ENCODE measurements around the gene ELK4.

The ELK4 gene

GRCh38 chr1:205581321-205581980 is 50.4 kb downstream of the ELK4 start:
- DNase-seq (ENCODE audit: low spot score), result no peak

GRCh38 chr1:205580923-205581180 is 51.0 kb downstream of the ELK4 start:
- no peak for DNase-seq (ENCODE audit: low spot score)

GRCh38 chr1:205580140-205580922 is 51.5 kb downstream of the ELK4 start:
- no peak for DNase-seq (ENCODE audit: low spot score)

DNA sequence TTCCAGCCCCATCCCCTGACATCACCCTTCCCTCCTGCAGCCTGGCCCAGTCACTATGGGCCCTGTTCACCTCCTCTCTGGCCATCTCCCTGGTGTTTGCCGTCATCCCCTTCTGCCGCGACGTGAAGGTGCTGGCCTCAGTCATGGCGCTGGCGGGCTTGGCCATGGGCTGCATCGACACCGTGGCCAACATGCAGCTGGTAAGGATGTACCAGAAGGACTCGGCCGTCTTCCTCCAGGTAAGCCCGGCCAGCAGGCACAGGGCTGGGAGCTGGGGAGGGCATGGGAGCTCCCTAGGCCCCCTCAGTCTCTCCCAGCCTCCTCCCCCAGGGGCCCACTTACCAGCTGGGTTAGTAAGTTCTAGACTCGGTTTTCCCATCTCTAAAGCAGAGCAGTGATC is 52.1 kb downstream of the ELK4 start:
- DNase-seq (ENCODE audit: low spot score), result no peak

GRCh38 chr1:205578780-205579571 is 52.8 kb downstream of the ELK4 start:
- DNase-seq (ENCODE audit: low spot score), result no peak

DNA sequence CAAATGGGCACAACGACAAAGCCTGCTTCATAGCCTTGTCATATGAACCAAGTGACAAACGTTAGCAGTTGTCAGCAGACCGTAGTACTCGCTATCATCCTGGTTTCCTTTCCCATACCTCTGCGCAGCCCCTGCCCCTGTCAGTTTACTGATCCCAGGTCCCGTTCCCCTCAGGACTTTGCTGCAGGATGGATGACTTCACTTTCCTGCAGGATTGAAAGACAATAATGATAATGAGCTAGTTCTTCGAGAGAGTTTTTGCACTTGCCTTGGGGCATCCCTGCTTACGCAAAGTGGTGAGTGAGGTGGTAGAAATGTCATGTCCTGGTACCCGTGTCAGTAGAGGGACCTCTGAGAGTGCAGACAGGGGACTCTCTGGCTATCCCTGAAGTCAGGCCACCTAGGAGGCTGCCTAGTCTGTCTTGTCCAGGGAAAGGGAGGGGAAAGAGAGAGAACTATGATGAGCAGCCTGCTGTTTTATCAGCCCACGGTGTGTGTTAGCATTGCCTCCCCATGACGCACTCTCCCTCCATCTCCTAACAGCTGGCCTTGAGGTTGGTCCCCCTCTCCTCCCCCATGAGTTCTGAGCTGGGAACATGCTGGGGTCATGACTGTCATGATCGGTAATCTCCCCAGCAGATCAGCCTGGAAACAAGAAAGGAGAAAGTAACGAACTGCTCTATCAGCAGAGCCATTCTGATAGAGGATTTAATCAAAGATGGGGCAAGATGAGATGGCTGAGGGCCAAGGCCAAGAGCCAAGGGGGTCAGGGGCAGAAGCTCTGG is 53.7 kb downstream of the ELK4 start:
- no peak for DNase-seq (ENCODE audit: low spot score)

DNA sequence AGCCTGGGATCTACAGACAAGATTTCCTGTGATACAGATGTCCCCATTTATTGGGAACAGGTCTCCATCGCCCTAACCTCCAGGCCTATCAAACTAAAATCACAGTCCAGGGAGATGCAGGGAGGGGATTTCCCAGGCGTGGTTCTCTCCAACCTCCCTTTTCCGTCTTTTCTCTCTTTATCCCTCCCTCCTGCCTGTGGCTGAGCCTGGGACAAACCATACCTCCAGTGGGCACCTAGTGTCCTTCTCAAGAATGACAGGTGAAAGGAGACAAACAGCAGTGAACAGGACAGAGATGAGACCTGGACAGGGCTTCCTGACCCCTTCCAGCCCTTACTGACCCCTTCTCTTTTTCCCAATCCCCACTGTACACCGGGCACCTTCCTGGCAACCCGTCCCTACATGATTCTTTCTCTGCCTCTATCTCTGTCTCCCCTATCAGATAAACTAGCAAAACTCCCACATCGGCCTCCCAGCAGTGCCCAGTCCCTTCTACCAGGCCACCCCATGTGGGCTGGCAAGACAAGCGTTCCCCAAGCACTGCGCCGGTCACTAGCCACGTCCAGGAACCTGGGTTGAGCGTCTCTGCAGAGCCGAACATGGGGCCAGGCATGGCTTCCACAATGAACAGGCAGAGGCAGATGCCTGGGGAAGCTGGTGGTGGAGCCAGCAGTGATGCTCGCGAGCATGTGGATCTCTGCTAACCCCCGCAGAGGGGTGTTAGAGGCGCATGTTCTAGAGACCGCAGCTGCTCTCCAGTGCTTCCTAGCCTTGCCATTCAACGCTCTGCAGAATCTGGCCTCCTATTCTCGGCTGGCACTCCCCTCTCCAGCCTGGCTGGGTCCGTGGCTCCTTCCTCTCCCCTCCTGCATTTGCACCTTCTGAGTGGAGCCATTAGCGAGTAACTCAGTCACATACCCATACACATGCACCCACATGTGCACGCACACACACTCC is 54.7 kb downstream of the ELK4 start:
- DNase-seq (ENCODE audit: low spot score), result no peak

DNA sequence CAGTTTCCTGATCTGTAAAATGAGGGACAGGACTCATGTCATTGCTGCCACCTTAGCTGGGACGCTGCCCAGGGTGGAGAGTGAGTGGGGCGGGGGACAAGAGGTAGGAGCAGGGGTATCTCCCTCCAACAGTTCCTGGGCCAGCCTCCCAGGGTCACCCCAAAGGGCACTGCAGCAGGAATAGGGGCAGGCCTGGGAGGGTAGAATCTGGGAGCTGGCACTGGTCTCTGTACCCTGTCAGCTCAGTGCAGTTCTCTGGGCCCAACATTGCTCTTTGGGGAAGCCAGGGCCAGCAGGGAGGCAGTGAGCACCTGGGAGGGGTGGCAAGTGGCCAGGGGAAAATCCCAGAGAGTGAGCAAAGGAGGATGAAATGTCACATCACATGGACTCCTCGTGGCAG is 55.8 kb downstream of the ELK4 start:
- no peak for DNase-seq (ENCODE audit: low spot score)

DNA sequence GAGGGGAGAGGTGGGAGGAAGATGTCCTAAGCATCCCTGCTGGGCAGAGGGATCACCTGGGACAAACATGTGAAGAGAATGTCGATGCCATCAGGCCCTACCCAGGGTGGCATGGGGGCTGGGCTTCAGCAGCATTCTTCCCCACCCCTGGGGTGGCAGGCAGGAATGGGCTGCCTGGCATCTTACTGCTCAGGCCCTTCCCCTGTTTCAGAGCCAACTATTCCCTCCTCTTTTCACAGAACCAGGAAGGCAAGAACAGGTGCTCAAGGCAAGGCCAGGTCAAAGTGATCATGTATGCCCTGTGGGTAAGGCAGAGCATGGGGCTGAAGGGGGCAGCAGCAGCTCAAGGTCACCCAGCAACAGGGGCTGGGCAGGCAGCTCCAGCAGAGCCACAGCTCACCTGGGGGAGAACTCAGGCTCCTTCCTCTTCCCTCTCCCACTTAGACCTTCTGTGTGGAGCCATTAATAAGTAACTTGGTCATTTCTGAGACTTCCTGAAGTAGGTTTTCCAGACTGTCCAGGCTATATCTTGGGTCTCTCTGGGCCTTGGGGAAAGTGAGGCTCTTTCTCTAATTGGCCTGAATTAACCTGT is 56.4 kb downstream of the ELK4 start:
- no peak for DNase-seq (ENCODE audit: low spot score)

DNA sequence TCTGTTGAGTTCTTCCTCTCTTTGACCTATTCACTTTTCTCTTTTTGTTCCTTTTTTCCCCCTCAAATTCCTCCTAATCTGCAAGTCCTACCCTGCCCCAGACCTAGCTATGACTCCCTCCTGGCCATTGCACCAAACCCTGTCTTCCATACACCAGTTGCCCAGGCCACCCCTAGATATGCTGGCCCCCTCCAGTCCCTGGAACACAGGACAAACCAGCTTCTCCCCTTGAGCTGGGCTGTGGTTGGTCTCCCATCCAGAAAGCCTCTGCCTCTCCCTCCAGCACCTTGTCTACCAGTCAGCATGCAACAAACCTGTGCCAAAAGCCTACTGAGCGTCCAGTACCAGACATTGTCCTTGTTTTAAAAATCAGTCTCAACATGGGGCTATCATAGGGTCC is 59.4 kb downstream of the ELK4 start:
- no peak for DNase-seq (ENCODE audit: low spot score)

DNA sequence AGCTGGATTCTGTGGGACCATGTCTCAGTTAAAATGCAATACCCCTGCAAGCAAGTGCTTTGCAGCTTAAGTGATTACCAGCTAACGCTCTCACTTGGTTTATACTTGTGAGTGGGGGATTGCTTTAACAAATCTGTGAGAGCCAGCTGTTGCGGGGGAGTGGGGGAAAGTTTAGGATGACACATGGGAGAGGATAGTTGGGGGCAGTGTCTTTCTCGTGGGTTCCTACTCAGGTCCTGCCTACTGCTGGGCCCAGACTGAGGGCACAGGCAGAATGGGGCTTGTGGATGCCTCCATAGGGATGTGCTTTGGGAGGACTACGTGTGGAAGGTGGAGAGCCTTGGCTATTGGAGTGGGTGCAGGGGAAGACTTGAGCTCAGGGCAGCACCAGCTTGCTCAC is 60.1 kb downstream of the ELK4 start:
- no peak for DNase-seq (ENCODE audit: low spot score)

DNA sequence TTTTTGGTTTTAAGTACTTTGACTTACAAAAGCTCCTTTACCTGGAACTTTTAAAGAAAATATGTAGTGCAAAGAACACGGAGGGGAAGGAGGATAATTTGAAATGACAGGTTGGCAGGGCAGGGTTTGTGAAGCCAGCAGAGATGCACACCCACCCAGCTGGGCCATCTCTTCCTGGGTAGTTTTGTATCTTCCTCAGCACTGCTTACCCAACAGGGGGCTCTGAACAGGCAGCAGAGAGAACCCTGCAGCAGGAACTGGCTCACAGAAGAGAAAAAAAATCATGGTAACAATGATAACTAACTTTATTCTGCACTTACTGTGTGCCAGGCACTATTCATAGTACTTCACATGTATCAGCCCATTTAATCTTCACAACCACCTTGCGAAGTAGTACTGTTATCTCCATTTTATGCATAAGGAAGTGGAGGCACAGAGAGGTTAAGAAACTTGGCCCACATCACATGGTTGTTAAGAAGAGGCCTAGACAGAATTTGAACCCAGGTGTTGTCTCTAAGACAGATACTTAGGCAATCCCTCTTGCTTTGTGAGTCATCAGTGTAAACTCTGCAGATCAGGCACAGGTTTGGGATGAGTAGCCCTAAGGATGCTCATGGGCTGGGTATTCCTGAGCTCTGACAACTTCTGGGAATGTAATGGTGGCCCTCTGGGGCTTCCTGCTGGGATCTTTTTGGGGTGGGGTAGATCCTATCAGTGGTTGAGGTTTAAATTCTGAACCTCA is 60.8 kb downstream of the ELK4 start:
- DNase-seq (ENCODE audit: low spot score), result no peak

- DNase-seq (ENCODE audit: low spot score), result no peak
These were observed 61.7 kb downstream of the ELK4 start for GRCh38 chr1:205570173-205570501.

GRCh38 chr1:205569411-205570172 is 62.2 kb downstream of the ELK4 start:
- DNase-seq (ENCODE audit: low spot score), result no peak

GRCh38 chr1:205568469-205569361 is 63.1 kb downstream of the ELK4 start:
- peak; percentile 24 for DNase-seq (ENCODE audit: low spot score)

DNA sequence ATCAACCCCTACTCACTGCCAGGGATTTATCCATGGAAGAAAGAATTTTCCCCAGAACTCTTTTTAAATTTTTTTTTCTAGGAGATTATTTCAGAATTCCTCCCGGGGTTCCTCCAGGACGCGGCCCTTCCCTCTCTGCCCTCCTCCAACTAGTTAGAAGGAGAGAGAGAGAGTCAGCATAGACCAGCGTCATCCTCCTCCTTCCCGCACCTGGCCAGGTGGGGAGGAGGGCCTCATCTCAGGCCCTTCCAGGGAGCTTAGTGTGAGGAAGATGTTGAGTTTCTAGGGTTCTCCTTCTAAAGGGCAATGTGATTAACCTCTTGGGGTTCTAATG is 63.7 kb downstream of the ELK4 start:
- no peak for DNase-seq (ENCODE audit: low spot score)

DNA sequence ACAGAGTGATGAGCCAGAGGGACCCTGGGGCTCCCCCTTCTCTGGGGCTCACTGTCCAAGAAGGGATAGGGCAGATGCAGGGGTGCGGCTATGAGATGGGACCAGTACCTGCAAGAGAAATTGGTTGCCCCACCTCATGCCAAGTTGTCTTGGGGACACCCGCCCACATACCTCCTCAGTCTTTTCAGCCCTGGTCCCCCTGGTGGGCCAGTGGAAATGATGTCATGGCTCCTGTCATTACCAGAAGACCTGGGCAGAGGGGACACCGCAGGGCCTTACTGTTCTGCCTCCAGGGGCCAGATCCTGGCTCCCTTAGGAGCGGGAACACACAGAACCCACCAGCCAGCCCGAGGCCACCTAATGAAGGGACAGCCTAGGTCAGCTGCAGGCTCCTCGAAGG is 64.1 kb downstream of the ELK4 start:
- DNase-seq (ENCODE audit: low spot score), result no peak

DNA sequence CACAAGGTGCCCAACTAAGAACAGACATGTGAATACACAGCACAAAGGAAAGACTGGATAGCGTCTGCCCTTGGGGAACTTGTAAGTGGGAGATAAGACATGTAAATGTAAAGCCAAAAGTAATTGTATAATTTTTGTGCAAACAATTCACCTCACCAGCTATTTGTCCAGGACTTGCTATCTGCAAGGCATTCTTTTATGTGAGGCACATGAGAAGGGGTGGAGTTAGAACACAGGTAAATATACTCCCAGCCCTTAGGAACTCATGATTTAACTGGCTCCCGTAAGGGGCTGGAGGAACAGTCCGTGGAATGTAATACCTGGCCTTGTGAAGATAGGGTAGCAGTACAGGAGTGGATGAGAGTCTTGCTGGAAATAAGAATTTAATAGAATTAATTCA is 66.0 kb downstream of the ELK4 start:
- DNase-seq (ENCODE audit: low spot score), result no peak

Data from AG08395 (cell line).